Lower lobe of right lung (tissue), 2 donors: Measurements from ENCODE around the gene BMP7. TPM values are rescaled to one million over a fixed set of nuclear protein-coding genes. Genes with fewer than 3 reads are reported as not detected.

Experiments used
- ATAC-seq, 2 donors: fragments of 200-7000 bp; cut with Tn5 transposase; one replicate each; pipeline ENCODE4 v1.9.1; 2020 to 2022; ENCODE audit warnings: mild to moderate bottlenecking in 2 of 2, moderate library complexity in 2 of 2
- DNase-seq: peaks from one replicate; pipeline ENCODE4 v3.0.0-alpha.2; 2020
- H3K27ac ChIP-seq: fragments of 200-600 bp; one replicate; pipeline ENCODE4 v1.8.0; 2022
- H3K27me3 ChIP-seq: fragments of 200-600 bp; one replicate; pipeline ENCODE4 v1.8.0; 2022; ENCODE audit warnings: low read depth
- H3K36me3 ChIP-seq: fragments of 200-600 bp; one replicate; pipeline ENCODE4 v1.8.0; 2022; ENCODE audit warnings: mild to moderate bottlenecking
- H3K4me1 ChIP-seq: fragments of 200-600 bp; one replicate; pipeline ENCODE4 v1.8.0; 2022
- H3K4me3 ChIP-seq: fragments of 200-600 bp; one replicate; pipeline ENCODE4 v1.8.0; 2022; ENCODE audit warnings: mild to moderate bottlenecking
- H3K9me3 ChIP-seq: fragments of 200-600 bp; one replicate; pipeline ENCODE4 v1.8.0; 2022
- CTCF ChIP-seq: fragments of 200-600 bp; IDR thresholded peaks from one replicate; pipeline ENCODE4 v1.8.0; 2022; ENCODE audit warnings: antibody characterized with exemption, mild to moderate bottlenecking
- intact Hi-C: fragments of 100-400 bp; cut with DNase I; formaldehyde crosslinking; loops from one replicate; pipeline ENCODE4 v1.11.0; 2022
- total RNA-seq: library from RNA; stranded (reverse); fragmentation: NEBNext Ultra II Directional; extraction: Animal tissue kit (Norgen Biotek cat#: 25700); gene quantifications from one replicate; pipeline ENCODE4 v1.2.1, GENCODE V29; 2021
- donor health status: DM: no; HTN: yes; CAD: no; lungs with severe emphysema.

BMP7 gene
- total RNA-seq, 1 donor from 2014 or later = 0.74 TPM

- H3K4me3 ChIP-seq = no peak overlapping the region
- H3K9me3 ChIP-seq = no peaks in the 10 kb centered on the region
- DNase-seq (no peak), ATAC-seq (no peak)
- no peak overlapping the region for H3K27ac ChIP-seq
- H3K36me3 ChIP-seq = no peaks in the 10 kb centered on the region
- intact Hi-C loops = no loop called here
- TF ChIP-seq CTCF = no peak
- H3K27me3 ChIP-seq = peaks cover 21% of the 10 kb centered on the region
- no peaks in the 10 kb centered on the region for H3K4me1 ChIP-seq
These were observed 138.2 kb downstream of the BMP7 start for GRCh38 chr20:57128044-57128757.

GRCh38 chr20:57126481-57127092, 139.9 kb downstream of the BMP7 start:
- Histone ChIP-seq H3K36me3 (no peaks in the 10 kb centered on the region), H3K4me1 (no peaks in the 10 kb centered on the region), H3K4me3 (no peak overlapping the region), H3K27me3 (peaks cover 13% of the 10 kb centered on the region), H3K27ac (no peak overlapping the region), H3K9me3 (no peaks in the 10 kb centered on the region)
- no peak for TF ChIP-seq CTCF
- intact Hi-C loops = no loop called here
- ATAC-seq (no peak), DNase-seq (no peak)

GRCh38 chr20:57124800-57125517, 141.5 kb downstream of the BMP7 start:
- TF ChIP-seq CTCF = no peak
- Histone ChIP-seq H3K4me3 (no peak overlapping the region), H3K4me1 (no peaks in the 10 kb centered on the region), H3K9me3 (no peaks in the 10 kb centered on the region), H3K27ac (no peak overlapping the region), H3K36me3 (no peaks in the 10 kb centered on the region), H3K27me3 (peaks cover 13% of the 10 kb centered on the region)
- intact Hi-C loops = no loop called here
- DNase-seq (no peak), ATAC-seq (no peak)

- intact Hi-C loops = no loop called here
- DNase-seq (no peak), ATAC-seq (no peak)
These were observed 142.1 kb downstream of the BMP7 start for GRCh38 chr20:57124366-57124765.

GRCh38 chr20:57123504-57123903, 142.9 kb downstream of the BMP7 start:
- H3K27ac ChIP-seq = no peak overlapping the region
- H3K36me3 ChIP-seq = no peaks in the 10 kb centered on the region
- no peak for TF ChIP-seq CTCF
- DNase-seq (no peak), ATAC-seq (no peak)
- H3K27me3 ChIP-seq = peaks cover 13% of the 10 kb centered on the region
- intact Hi-C loops = no loop called here
- no peak overlapping the region for H3K4me3 ChIP-seq
- H3K9me3 ChIP-seq = no peaks in the 10 kb centered on the region
- no peaks in the 10 kb centered on the region for H3K4me1 ChIP-seq

More at GRCh38 chr20:57124366-57124765, 142.1 kb downstream of the BMP7 start:
- Histone ChIP-seq H3K27me3 (peaks cover 13% of the 10 kb centered on the region), H3K9me3 (no peaks in the 10 kb centered on the region), H3K4me3 (no peak overlapping the region), H3K27ac (no peak overlapping the region), H3K4me1 (no peaks in the 10 kb centered on the region), H3K36me3 (no peaks in the 10 kb centered on the region)
- no peak for TF ChIP-seq CTCF
